H1 (cell line): Measurements from ENCODE around the gene PRIMA1. TPM values are rescaled to one million over a fixed set of nuclear protein-coding genes. Genes with fewer than 3 reads are reported as not detected.

ENCODE experiments used
- CHD7 ChIP-seq: fragments of 300-600 bp; sonication (generic); IDR thresholded peaks from 2 replicates; pipeline ENCODE4 v1.7.1; 2012; ENCODE audit warnings: low read length, moderate library complexity, mild to moderate bottlenecking, inconsistent platforms; ENCODE audit not compliant: insufficient replicate concordance
- EGR1 ChIP-seq: IDR thresholded peaks from 2 replicates; pipeline ENCODE4 v1.6.1; 2011; ENCODE audit warnings: low read depth, low read length, borderline replicate concordance
- JUND ChIP-seq: IDR thresholded peaks from 2 replicates; pipeline ENCODE4 v1.6.1; 2011; ENCODE audit warnings: mild to moderate bottlenecking, improper control_type of control experiment, low read length
- NRF1 ChIP-seq: IDR thresholded peaks from 2 replicates; pipeline ENCODE4 v1.6.1; 2011; ENCODE audit warnings: mild to moderate bottlenecking, low read depth, low read length, improper control_type of control experiment
- SP1 ChIP-seq: IDR thresholded peaks from 2 replicates; pipeline ENCODE4 v1.6.1; 2011; ENCODE audit warnings: low read depth, low read length
- polyA plus RNA-seq, 7 experiments: library from polyadenylated mRNA; depleted of rRNA in 3 of 7; stranded (reverse) in 5 of 7; unstranded in 2 of 7; fragments of >200 nt in 5 of 7; fragments of 200-250 nt in 2 of 7; gene quantifications; 1 replicate in 5 of 7; 2 replicates in 1 of 7; 4 replicates in 1 of 7; pipeline versions ENCODE4 v1.2.1 to v1.2.3, GENCODE V29; 2011 to 2013; ENCODE audit warnings: missing spikeins in 2 of 7, mixed read lengths in 2 of 7
- total RNA-seq: library from RNA; stranded (reverse); fragmentation: NEBNext Ultra II Directional; extraction: Animal tissue kit (Norgen Biotek cat#: 25700); gene quantifications from 2 replicates; pipeline ENCODE4 v1.2.1, GENCODE V29; 2021

Gene PRIMA1
- total and polyA plus RNA-seq, 2 of the 8 experiments (the other 6 are each of a cell fraction or from before 2014, with no cell fraction given), result 2.8 to 4.5 TPM

- TF ChIP-seq EGR1 (no peak), CHD7 (no peak), JUND (no peak), NRF1 (no peak), SP1 (no peak)
Observed at GRCh38 chr14:93713726-93714405, 74.4 kb downstream of the PRIMA1 start (continued).
